ENCODE measurements around the gene COL24A1. TPM values are rescaled to one million over a fixed set of nuclear protein-coding genes. Genes with fewer than 3 reads are reported as not detected.
A peak's percentile ranks its signal among the peaks of the same experiment; 100 is the strongest.
"Not testable (repeated sequence)": the region's sequence is repeated elsewhere in the genome, so short reads cannot be mapped to it uniquely, and the experiment has no call there.

Gene COL24A1
- total and polyA plus RNA-seq, 2 donors from 2014 or later, result 0.47 to 0.54 TPM

DNA sequence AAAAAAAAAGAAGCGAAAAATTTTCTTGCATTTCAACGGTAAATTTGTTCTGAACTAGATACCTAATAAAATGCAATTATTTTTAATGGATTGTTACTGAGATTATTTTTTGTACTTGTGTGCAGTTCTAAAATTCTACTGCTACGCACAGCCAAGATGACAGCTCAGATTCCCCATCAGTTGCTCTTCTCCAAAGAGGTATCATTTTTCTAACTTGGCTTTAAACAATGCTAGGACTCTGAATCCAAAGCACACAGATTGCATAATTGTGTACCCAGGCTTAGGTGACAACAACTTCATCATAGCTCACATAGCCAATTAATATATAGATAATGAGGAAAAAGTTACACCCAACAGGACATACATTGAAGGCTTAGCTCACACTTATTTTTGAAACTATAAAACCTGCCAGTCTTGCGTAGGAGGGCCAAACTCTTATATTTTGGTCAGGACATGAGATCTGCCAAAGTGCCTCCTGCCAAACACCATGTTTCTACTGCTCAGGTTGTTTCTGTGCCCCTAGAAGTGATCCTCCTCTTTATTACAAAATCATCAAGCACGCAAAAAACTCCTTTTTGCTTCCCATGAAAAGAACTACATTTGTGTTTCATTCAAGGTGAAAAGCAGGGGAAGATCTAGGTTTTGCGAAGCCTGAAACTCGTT, 437.8 kb downstream of the COL24A1 start:
- Histone ChIP-seq H3K9ac (ENCODE audit: low read length in 3 of 3) (no peak overlapping the region), H3K27me3 (ENCODE audit: control insufficient read depth, insufficient read depth, low read length) (no peaks in the 10 kb centered on the region), H3K27ac (ENCODE audit: low read depth in 2 of 2, low read length in 2 of 2) (no peak overlapping the region), H3K9me3 (ENCODE audit: control insufficient read depth in 2 of 3, insufficient read depth in 1 of 3, low read length in 3 of 3) (peaks cover 0 to 3% (median 2%) of the 10 kb centered on the region in 3 donors), H3K4me1 (ENCODE audit: control insufficient read depth in 2 of 3, insufficient read depth in 2 of 3, low read depth in 1 of 3, low read length in 3 of 3) (no peaks in the 10 kb centered on the region), H3K36me3 (ENCODE audit: control insufficient read depth in 2 of 3, insufficient read depth in 3 of 3, low read length in 3 of 3) (no peaks in the 10 kb centered on the region), H3K4me3 (ENCODE audit: low read length in 3 of 3) (no peak overlapping the region)
- TF ChIP-seq CTCF (IDR thresholded peaks at IDR 0.05; ENCODE audit: borderline replicate concordance, extremely low read depth, insufficient read depth), result no peak
- intact Hi-C loops (cut with DNase I), result no loop called here
- no peak for DNase-seq
- no peak for FAIRE-seq

GRCh38 chr1:85714418-85715114, 442.0 kb downstream of the COL24A1 start:
- H3K9ac ChIP-seq (ENCODE audit: low read length in 3 of 3); H3K9me3 ChIP-seq (ENCODE audit: control insufficient read depth in 2 of 3, insufficient read depth in 1 of 3, low read length in 3 of 3); H3K27me3 ChIP-seq (ENCODE audit: control insufficient read depth, insufficient read depth, low read length); H3K27ac ChIP-seq (ENCODE audit: low read depth in 2 of 2, low read length in 2 of 2); H3K4me3 ChIP-seq (ENCODE audit: low read length in 3 of 3); H3K36me3 ChIP-seq (ENCODE audit: control insufficient read depth in 2 of 3, insufficient read depth in 3 of 3, low read length in 3 of 3); FAIRE-seq; H3K4me1 ChIP-seq (ENCODE audit: control insufficient read depth in 2 of 3, insufficient read depth in 2 of 3, low read depth in 1 of 3, low read length in 3 of 3); intact Hi-C loops (cut with DNase I); DNase-seq: not testable (repeated sequence)

DNA sequence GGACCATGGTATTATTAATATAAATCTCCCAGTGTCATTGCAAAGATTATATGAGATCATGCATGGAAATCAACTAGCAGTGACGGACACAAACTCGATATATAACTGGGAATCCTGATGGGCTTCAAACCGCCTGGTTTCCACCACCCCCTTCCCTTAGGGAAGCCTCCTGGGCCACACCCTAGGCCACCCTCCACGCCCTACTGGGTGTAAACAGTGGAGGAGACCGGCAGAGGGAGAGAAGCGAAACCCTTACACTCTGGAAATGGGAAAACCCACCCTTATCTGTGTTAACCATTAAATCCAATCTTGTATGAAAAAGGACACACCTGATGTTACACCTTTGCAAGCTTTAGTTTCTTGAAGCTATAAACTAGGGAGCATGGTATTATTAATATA, 447.7 kb downstream of the COL24A1 start:
- TF ChIP-seq CTCF (IDR thresholded peaks at IDR 0.05; ENCODE audit: borderline replicate concordance, extremely low read depth, insufficient read depth), result no peak
- H3K36me3 ChIP-seq (ENCODE audit: control insufficient read depth in 2 of 3, insufficient read depth in 3 of 3, low read length in 3 of 3), result peaks cover 0 to 4% (median 0%) of the 10 kb centered on the region in 3 donors
- DNase-seq (peak in 1 of 5 donors; percentile 56), FAIRE-seq (no peak)
- H3K27me3 ChIP-seq (ENCODE audit: control insufficient read depth, insufficient read depth, low read length), result no peaks in the 10 kb centered on the region
- intact Hi-C loops (cut with DNase I), result no loop called here
- H3K4me3 ChIP-seq (ENCODE audit: low read length in 3 of 3), result peak overlapping the region; percentile 97 to 99 (median 98)
- no peaks in the 10 kb centered on the region for H3K9me3 ChIP-seq (ENCODE audit: control insufficient read depth in 2 of 3, insufficient read depth in 1 of 3, low read length in 3 of 3)
- H3K27ac ChIP-seq (ENCODE audit: low read depth in 2 of 2, low read length in 2 of 2), result peak overlapping the region in 1 of 2 donors; percentile 83
- peak overlapping the region in 2 of 3 donors; percentile 93 to 98 for H3K9ac ChIP-seq (ENCODE audit: low read length in 3 of 3)
- peaks cover 2 to 11% (median 10%) of the 10 kb centered on the region in 3 donors for H3K4me1 ChIP-seq (ENCODE audit: control insufficient read depth in 2 of 3, insufficient read depth in 2 of 3, low read depth in 1 of 3, low read length in 3 of 3)
